GM12873 (cell line): ENCODE measurements around the gene BROX.

ENCODE experiments used
- CTCF ChIP-seq: IDR thresholded peaks from 2 replicates; pipeline ENCODE4 v1.5.1; 2012; ENCODE audit warnings: low read depth, mild to moderate bottlenecking, moderate library complexity, low read length, control low read depth; ENCODE audit not compliant: insufficient read depth; ENCODE audit errors: missing control alignments

The BROX gene

DNA sequence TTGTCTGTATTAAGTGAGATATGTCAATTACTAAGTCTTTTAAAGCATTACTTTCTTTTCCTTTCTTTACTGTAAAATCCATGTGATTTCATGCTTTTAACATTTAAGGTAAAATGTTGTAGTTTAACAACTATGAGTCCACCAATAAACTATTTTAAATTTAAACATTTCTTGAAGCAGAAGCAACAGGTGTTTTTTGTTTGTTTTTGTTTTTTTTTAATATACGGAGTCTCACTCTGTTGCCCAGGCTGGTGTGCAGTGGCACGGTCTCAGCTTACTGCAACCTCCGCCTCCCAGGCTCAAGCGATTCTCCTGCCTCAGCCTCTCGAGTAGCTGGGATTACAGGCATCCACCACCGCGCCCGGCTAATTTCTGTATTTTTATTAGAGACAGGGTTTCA is 15.6 kb upstream of the BROX start:
- no peak for TF ChIP-seq CTCF

DNA sequence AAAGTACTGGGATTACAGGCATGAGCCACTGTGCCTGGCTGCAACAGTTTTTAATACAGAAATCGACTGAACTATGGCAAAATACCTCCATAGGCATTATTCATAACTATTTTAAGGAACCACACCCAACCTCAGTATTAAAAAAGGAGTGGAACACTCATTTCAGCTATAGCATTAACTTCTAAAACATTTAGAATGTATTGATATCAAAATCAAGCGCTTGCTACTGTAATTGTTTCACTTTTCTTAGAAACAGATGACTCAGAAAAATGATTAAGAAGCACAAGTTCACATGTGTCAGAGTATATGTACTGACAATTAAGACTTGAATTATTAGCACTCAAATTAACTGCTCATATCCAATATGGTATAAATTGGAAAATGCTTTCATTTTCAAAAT is 15.2 kb upstream of the BROX start:
- TF ChIP-seq CTCF = no peak

DNA sequence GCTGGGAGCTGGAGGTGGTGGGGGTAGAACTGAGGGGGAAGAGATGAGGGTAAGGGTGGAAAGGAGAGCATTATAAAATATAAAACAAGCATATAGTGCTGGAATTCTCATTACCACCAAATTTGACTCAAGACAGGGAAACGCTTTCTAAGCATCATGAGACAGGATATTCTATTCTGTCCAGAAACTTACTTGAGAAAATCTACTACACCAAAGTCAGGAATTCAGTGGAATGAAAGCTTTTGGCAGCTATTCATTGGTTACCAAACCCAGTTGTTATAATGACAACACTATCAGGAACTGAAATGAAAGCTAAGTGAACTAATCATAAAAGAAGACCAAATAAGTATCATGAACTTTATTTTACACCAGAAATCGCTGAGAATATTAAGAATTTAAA is 14.5 kb upstream of the BROX start:
- no peak for TF ChIP-seq CTCF

- no peak for TF ChIP-seq CTCF
These were observed 10.2 kb upstream of the BROX start for GRCh38 chr1:222702210-222702609.

DNA sequence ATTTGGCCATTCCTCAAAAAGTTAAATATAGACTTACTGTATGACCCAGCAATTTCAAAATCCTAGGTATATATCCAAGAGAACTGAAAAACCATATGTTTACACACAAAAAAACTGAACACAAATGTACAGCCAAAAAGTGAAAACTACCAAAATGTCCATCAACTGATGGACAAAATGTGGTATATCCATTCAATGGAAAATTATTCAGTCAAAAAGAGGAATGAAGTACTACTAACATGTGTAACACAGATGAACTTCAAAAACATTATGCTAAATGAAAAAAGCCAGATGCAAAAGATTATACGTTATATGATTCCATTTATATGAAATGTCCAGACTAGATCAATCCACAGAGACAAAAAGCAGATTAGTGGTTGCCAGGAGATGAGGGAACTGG is 8.1 kb upstream of the BROX start:
- TF ChIP-seq CTCF = no peak

DNA sequence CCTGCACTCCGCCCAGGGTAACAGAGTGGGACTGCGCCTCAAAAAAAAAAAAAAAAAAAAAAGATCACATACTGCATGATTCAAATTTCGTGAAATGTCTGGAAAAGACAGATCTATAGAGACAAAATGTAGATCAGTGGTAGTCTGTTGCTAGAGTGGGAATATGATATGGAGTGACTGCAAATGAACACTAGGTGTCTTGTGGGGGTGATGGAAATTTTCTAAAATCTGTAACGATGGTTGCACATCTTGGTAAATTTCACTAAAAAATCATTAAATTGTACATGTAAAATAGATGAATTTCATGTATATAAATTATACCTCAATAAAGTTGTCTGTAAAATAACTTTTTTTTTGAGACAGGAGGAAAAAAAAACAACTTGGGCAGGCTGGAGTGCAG is 5.5 kb upstream of the BROX start:
- peak; percentile 8 for TF ChIP-seq CTCF

- TF ChIP-seq CTCF = no peak
These were observed 2.6 kb upstream of the BROX start for GRCh38 chr1:222709700-222710153.
